ENCODE results near the gene SREBF2.

DNA sequence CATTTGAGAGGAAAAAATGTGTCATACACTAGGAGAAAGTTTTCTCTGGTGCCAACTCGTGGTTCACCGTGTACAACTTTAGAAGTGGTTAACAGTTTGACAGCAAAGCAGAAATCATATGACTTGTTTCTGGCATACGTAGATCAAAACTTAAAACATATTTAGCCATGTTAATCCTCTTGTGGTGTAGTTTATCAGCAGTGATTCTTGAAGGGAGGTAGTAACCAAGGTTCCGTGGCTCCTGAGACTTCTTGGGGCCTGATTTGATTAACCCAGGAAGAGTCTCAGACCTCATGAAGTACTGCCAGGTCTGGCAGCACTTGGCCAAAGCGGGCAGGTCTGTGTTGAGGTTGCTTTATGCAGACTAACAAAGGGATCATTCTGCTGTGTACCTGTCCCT is 40.5 kb downstream of the SREBF2 start:
- TF ChIP-seq CTCF (conservative IDR thresholded peaks at IDR 0.05; ENCODE audit: low read length) (no peak), EZH2phosphoT487 (IDR thresholded peaks at IDR 0.05; ENCODE audit: borderline replicate concordance, low read depth, low read length) (no peak)
